ENCODE data around the gene EXOC3. TPM values are rescaled to one million over a fixed set of nuclear protein-coding genes. Genes with fewer than 3 reads are reported as not detected.

The EXOC3 gene
- total RNA-seq, 1 donor from 2014 or later = 46.2 TPM

DNA sequence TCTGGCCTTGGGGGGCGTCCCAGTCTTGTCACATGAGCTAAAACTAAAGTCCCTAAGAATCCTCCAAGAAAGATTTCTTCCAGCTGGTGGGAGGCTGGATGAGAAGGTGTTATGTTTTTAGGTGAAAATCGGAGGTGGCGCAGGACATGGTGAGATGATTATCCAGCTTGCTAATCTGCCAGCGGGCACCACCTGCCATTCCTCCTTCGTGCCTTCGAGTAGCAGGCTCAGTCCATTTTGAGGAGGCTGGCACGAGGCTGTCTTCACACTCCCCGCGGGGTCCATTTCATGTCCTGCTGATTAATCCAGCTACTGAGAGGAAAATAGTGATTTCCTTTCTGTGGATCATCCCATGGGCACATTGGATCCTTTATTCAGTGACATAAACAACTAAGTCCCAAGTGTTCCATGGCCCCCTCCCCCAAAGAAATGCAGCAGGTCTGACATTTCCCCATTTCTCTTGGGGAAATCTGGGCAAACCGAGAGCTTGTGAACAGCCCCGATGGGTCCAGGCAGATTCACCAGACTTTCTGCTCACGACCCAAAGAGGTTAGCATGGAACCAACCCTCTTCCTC is 38.2 kb upstream of the EXOC3 start:
- Histone ChIP-seq H3K9me3 (replicated peaks) (no peaks in the 10 kb centered on the region), H3K4me1 (peaks cover 11% of the 10 kb centered on the region), H3K36me3 (no peaks in the 10 kb centered on the region), H3K4me3 (no peak overlapping the region), H3K27me3 (ENCODE audit: low read depth) (peaks cover 7% of the 10 kb centered on the region), H3K27ac (replicated peaks) (no peak overlapping the region)
- DNase-seq = no peak
- TF ChIP-seq, protein P1, sequence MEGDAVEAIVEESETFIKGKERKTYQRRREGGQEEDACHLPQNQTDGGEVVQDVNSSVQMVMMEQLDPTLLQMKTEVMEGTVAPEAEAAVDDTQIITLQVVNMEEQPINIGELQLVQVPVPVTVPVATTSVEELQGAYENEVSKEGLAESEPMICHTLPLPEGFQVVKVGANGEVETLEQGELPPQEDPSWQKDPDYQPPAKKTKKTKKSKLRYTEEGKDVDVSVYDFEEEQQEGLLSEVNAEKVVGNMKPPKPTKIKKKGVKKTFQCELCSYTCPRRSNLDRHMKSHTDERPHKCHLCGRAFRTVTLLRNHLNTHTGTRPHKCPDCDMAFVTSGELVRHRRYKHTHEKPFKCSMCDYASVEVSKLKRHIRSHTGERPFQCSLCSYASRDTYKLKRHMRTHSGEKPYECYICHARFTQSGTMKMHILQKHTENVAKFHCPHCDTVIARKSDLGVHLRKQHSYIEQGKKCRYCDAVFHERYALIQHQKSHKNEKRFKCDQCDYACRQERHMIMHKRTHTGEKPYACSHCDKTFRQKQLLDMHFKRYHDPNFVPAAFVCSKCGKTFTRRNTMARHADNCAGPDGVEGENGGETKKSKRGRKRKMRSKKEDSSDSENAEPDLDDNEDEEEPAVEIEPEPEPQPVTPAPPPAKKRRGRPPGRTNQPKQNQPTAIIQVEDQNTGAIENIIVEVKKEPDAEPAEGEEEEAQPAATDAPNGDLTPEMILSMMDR (IDR thresholded peaks at IDR 0.05; ENCODE audit: borderline replicate concordance) = no peak
- intact Hi-C loops (cut with micrococcal nuclease) = no loop called here

GRCh38 chr5:405421-405820 is 37.6 kb upstream of the EXOC3 start:
- Histone ChIP-seq H3K27ac (replicated peaks) (no peak overlapping the region), H3K4me1 (peaks cover 5% of the 10 kb centered on the region), H3K4me3 (no peak overlapping the region), H3K36me3 (no peaks in the 10 kb centered on the region), H3K27me3 (ENCODE audit: low read depth) (peaks cover 7% of the 10 kb centered on the region), H3K9me3 (replicated peaks) (no peaks in the 10 kb centered on the region)
- TF ChIP-seq, protein P1 (IDR thresholded peaks at IDR 0.05; ENCODE audit: borderline replicate concordance) = no peak
- no peak for DNase-seq
- intact Hi-C loops (cut with micrococcal nuclease) = no loop called here

GRCh38 chr5:406041-406440 is 36.9 kb upstream of the EXOC3 start:
- TF ChIP-seq, protein P1 (IDR thresholded peaks at IDR 0.05; ENCODE audit: borderline replicate concordance) = no peak
- H3K27ac ChIP-seq (replicated peaks) = no peak overlapping the region
- DNase-seq = no peak
- intact Hi-C loops (cut with micrococcal nuclease) = no loop called here
- no peaks in the 10 kb centered on the region for H3K9me3 ChIP-seq (replicated peaks)
- H3K27me3 ChIP-seq (ENCODE audit: low read depth) = peaks cover 4% of the 10 kb centered on the region
- H3K4me1 ChIP-seq = no peaks in the 10 kb centered on the region
- H3K4me3 ChIP-seq = no peak overlapping the region
- H3K36me3 ChIP-seq = no peaks in the 10 kb centered on the region

DNA sequence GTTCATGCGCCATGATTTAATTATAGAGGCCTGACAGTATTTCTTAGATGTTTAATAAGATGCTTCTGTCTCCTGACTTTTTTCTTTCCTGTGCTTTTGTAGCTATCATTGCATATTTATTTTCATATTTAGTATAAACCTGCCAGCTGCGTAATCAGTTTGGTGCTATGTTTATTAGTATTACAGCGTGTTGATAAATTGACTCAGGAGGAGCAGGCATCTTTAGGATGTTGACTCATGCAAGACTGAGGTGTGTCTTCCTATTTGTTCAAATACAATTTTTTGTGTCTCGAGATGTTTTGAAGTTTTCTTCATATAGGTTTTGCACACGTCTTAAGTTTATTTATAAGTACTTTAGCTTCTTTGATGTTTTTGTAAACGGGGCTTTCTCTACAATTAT is 35.9 kb upstream of the EXOC3 start:
- Histone ChIP-seq H3K4me3 (no peak overlapping the region), H3K9me3 (replicated peaks) (no peaks in the 10 kb centered on the region), H3K27me3 (ENCODE audit: low read depth) (no peaks in the 10 kb centered on the region), H3K4me1 (no peaks in the 10 kb centered on the region), H3K36me3 (no peaks in the 10 kb centered on the region), H3K27ac (replicated peaks) (no peak overlapping the region)
- intact Hi-C loops (cut with micrococcal nuclease) = no loop called here
- DNase-seq = no peak
- TF ChIP-seq, protein P1 (IDR thresholded peaks at IDR 0.05; ENCODE audit: borderline replicate concordance) = no peak

DNA sequence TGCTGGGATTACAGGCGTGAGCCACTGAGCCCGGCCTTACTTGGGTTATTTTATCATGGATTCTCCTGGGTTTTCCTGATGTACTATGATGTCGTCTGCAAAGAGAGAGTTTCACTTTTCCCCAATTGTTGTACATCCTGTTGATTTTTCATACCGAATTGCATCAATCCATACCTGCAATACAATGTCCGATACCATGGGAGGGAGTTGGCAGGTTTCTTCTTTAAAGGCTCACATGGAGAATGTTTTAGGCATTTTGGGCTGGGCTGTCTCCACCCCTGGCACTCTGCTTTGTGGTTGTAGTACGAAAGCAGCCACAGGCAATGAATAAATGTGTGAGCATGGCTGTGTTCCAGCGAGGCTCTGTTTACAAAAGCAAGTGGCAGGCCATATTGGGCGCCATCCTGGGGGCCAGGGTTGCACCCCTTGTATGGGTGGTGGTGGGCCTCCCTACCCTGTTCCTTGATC is 35.1 kb upstream of the EXOC3 start:
- no peak for DNase-seq
- Histone ChIP-seq H3K9me3 (replicated peaks) (no peaks in the 10 kb centered on the region), H3K4me3 (no peak overlapping the region), H3K36me3 (no peaks in the 10 kb centered on the region), H3K27me3 (ENCODE audit: low read depth) (no peaks in the 10 kb centered on the region), H3K4me1 (no peaks in the 10 kb centered on the region), H3K27ac (replicated peaks) (no peak overlapping the region)
- TF ChIP-seq, protein P1 (IDR thresholded peaks at IDR 0.05; ENCODE audit: borderline replicate concordance) = no peak
- intact Hi-C loops (cut with micrococcal nuclease) = no loop called here
